Measurements from ENCODE around the gene POLR2I. TPM values are rescaled to one million over a fixed set of nuclear protein-coding genes. Genes with fewer than 3 reads are reported as not detected.

POLR2I gene
- total RNA-seq, 1 experiment from 2014 or later, result 165 TPM

GRCh38 chr19:36114721-36115452 lies at the start of gene POLR2I (continued):
- TF ChIP-seq TCF7 (CRISPR knock-in tag; IDR thresholded peaks at IDR 0.05; ENCODE audit: low read depth) (0 out of 2 replicates have a peak, but pooled peaks have one; percentile 40), NFE2L1 (CRISPR knock-in tag; IDR thresholded peaks at IDR 0.05) (peak; percentile 66), ZNF512 (CRISPR knock-in tag; IDR thresholded peaks at IDR 0.05; ENCODE audit: borderline replicate concordance) (no peak), ZNF671 (CRISPR knock-in tag; IDR thresholded peaks at IDR 0.05) (no peak), MLX (CRISPR knock-in tag; IDR thresholded peaks at IDR 0.05) (no peak), ZNF219 (CRISPR knock-in tag; IDR thresholded peaks at IDR 0.05; ENCODE audit: borderline replicate concordance) (no peak), SMAD4 (CRISPR knock-in tag; IDR thresholded peaks at IDR 0.05) (0 out of 2 replicates have a peak, but pooled peaks have one; percentile 30), ATF2 (CRISPR knock-in tag; IDR thresholded peaks at IDR 0.05; ENCODE audit: borderline replicate concordance, low read depth) (no peak), TEAD4 (CRISPR knock-in tag; IDR thresholded peaks at IDR 0.05) (no peak), CBFB (CRISPR knock-in tag; IDR thresholded peaks at IDR 0.05; ENCODE audit: low read depth) (no peak), NFYB (CRISPR knock-in tag; conservative IDR thresholded peaks at IDR 0.05; ENCODE audit: low read depth) (peak; percentile 86), ESRRA (CRISPR knock-in tag; IDR thresholded peaks at IDR 0.05; ENCODE audit: borderline replicate concordance) (0 out of 2 replicates have a peak, but pooled peaks have one; percentile 77), ZBTB21 (CRISPR knock-in tag; IDR thresholded peaks at IDR 0.05; ENCODE audit: borderline replicate concordance) (0 out of 2 replicates have a peak, but pooled peaks have one; percentile 58), USF2 (CRISPR knock-in tag; IDR thresholded peaks at IDR 0.05) (peak; percentile 84), KAT7 (CRISPR knock-in tag; IDR thresholded peaks at IDR 0.05; ENCODE audit: borderline replicate concordance) (0 out of 2 replicates have a peak, but pooled peaks have one; percentile 24)

GRCh38 chr19:36163813-36164212 lies 49.1 kb upstream of the POLR2I start:
- no peak for TF ChIP-seq ZNF532 (CRISPR knock-in tag; IDR thresholded peaks at IDR 0.05; ENCODE audit: borderline replicate concordance)
- TF ChIP-seq TCF7 (CRISPR knock-in tag; IDR thresholded peaks at IDR 0.05; ENCODE audit: low read depth), result no peak
- no peak for TF ChIP-seq ZNF425 (CRISPR knock-in tag; conservative IDR thresholded peaks at IDR 0.05)
- no peak for TF ChIP-seq NFATC4 (CRISPR knock-in tag; IDR thresholded peaks at IDR 0.05)
- TF ChIP-seq SP1 (CRISPR knock-in tag; conservative IDR thresholded peaks at IDR 0.05), result no peak
- ChIA-PET POLR2A (no interaction called here), CTCF (interaction anchor here (1.3 kb wide), 1 partner anchor 36 kb away, joined by 4 read pairs; no protein-coding TSS in a partner anchor)
- Mint-ChIP-seq H3K27ac (no peak overlapping the region; the same call in 1 of the 2 replicates), H3K4me3 (no peak overlapping the region), H3K27me3 (ENCODE audit: low read depth) (no peaks in the 10 kb centered on the region), H3K9me3 (no peaks in the 10 kb centered on the region), H3K4me1 (peaks cover 24% of the 10 kb centered on the region), H3K36me3 (peaks cover 17% of the 10 kb centered on the region)
- ATAC-seq (no peak), DNase-seq (ENCODE audit: low spot score) (no peak)

All from WTC11 (cell line).